Left renal pelvis (tissue), 4 donors: ENCODE measurements around the gene AP2S1. TPM values are rescaled to one million over a fixed set of nuclear protein-coding genes. Genes with fewer than 3 reads are reported as not detected.
"Not testable (repeated sequence)": the region's sequence is repeated elsewhere in the genome, so short reads cannot be mapped to it uniquely, and the experiment has no call there.

ENCODE experiments used
- DNase-seq, 4 donors: peaks; one replicate each; pipeline ENCODE4 v3.0.0-alpha.2; 2013; ENCODE audit warnings: low read depth in 4 of 4, low spot score in 3 of 4
- polyA plus RNA-seq, 4 donors: library from polyadenylated mRNA; unstranded; fragments of 120-200 nt; gene quantifications; one replicate each; pipeline ENCODE4 v1.2.1, GENCODE V29; 2013; ENCODE audit not compliant: insufficient read length in 4 of 4

The AP2S1 gene
- polyA plus RNA-seq, 4 donors, result 93.2 to 109 (median 101) TPM

- no peak for DNase-seq
These were observed 17.6 kb upstream of the AP2S1 start for GRCh38 chr19:46868025-46868802.

- no peak for DNase-seq
These were observed 16.5 kb upstream of the AP2S1 start for GRCh38 chr19:46867170-46867569.

GRCh38 chr19:46866407-46867136 is 15.9 kb upstream of the AP2S1 start:
- no peak for DNase-seq

DNA sequence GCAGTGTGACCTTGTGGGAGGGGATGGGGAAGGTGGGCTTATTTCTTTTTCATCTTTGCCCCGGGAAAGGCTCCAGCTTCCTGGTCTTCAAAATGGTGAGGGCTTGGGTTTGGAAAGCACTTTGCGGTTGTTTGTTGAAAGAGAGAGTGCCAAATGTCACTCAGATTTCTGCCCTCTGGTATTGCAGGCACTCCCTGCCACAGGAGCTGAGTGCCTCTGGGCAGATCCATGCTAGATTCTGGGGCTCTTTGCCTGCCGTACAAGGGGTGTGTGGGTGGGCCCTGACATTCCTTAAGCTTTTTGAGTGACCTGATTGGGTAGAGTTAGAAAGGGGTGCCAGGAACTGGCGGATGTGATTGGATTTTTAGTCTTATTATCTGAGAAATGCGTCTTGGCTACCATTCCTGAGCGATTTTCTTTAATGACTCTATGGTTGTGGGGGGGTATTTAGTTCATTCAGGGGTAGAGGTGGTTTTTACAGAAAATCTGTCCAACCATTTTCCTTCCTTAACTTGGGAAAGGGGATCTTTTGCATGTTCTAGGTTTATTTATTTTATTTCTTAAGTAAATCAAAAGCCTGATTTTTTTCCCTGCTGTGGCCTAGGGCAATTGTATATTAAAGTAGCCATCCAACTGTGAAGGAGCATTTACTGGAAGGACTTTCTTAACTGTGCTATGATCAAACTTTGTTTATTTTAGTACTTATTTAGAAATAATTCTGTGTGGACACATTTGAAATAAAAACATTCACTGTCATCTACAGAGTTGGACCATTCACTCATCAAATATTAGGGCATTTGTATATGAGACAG is 13.4 kb upstream of the AP2S1 start:
- no peak for DNase-seq

DNA sequence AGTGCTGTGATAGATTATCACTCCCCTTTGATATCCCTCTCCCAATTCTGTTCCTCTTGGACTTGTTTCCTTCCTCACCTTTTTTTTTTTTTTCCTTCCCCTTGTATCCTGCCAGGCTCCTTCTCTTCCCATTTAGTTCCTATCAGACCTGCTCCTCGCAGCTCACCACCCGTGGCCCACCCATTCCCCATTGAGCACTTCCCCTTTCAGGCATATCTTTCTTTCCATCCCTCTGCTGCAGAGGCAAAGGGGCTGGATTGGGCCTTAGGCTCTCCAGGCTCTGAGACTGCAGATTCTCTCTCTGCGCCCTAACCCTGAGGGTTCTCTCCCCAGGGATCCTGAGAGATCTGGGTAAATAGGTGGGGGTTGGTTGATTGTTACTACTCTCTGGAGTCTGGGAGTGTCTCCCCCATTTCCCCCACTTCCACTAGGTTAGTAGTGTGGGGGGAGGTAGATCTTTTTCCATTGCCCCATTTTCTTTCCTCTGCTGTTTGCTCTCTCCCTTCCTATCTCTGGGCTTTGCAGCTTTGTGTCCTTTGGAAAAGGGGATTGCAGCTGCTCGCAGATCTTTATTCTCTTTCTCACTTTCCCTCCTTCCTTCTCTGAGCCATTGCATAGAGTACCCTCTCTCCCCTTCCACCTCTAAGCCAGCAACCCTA is 12.5 kb upstream of the AP2S1 start:
- no peak for DNase-seq

GRCh38 chr19:46862503-46862834 is 11.8 kb upstream of the AP2S1 start:
- no peak for DNase-seq

DNA sequence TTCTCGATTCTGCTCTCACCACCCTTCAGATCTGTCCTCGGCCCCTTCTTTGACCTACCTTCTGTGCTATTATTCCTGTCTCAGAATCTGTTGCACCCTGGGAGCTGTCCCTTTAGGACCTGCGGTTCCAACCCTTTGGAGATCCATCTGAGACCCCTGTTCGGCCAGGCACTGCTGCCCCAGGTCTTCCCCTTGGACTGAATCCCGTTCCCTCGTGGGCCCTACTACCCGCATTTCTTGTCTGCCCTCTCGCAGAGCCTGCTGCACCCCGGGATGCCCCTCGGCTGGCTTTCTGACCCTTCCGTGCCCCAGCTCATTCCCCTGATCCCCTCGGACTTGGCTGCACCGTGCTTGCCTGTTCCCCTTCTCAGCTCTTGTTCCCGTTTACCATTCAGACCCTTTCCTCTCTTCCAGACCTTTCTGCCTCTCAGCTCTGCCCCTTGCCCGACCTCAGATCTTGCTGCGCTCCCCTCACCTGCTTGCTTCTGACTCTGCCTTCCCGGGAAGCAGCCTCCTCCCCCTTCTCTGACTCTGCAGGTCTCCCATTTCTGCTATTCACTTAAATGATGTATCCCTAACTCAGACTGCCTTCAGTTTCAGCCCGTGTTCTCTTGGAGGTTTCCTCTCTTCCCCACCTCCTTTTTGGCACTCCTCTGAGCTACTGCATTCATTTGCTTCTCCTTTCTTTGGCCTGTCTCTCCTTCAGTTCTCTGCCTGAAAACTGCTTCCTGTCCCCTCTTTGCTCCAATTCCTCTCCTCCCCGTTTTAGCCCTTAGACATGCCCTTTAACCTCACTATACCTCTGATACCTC is 11.3 kb upstream of the AP2S1 start:
- DNase-seq, result no peak

GRCh38 chr19:46860846-46861690 is 10.4 kb upstream of the AP2S1 start, which contains the start of gene ARHGAP35:
ARHGAP35 (plus strand) TSS chr19:46860997; CDS start chr19:46918676, 57,679 bp downstream.
- DNase-seq, result peak in 1 of 4 donors; percentile 88

GRCh38 chr19:46860125-46860845 is 9.6 kb upstream of the AP2S1 start:
- peak; percentile 90 to 93 (median 92) for DNase-seq

DNA sequence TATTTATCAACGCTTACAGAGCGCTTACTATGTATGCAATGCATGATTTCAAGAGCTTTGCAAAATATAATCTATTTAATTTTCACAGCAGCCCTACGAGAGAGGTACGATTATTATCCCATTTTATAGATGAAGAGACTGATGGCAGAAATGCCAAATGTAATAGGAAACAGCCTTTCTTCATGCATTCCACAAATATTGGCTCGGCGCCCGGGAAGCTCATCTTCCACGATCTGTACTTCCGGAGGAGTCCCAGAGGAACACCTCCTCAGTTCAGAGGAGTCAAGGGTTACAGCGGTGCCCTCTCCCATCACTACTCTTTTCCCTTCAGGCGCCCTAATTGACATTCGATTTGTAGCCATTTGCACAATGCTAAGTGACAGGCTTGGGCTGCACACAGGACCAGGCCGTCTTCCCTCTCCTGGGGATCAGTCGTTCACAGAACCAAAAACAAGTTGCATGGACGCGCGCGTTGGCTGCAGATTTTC is 9.0 kb upstream of the AP2S1 start:
- DNase-seq, result no peak

GRCh38 chr19:46856062-46857022 is 5.7 kb upstream of the AP2S1 start:
- DNase-seq, result peak in 3 of 4 donors; percentile 70 to 87 (median 87)

- not testable (repeated sequence) for DNase-seq
These were observed 4.1 kb upstream of the AP2S1 start for GRCh38 chr19:46854698-46855097.

DNA sequence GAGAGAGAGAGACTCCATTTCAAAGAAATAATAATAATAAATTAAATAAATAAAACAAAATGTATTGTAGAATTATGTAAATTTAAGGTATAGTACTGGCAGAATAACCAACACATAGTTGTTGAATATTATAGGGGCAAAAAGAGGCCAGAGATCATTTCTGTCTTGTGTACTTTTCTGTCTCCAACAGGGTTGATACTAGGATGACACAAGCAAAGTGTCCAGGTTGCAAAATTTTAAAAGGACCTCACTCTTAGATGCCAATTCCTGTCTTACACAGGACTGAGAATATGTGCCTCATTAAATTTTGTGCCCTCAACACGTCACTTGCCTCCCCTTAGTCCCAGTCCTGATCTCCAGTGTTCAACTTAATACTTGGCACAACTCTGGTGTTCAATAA is 2.2 kb upstream of the AP2S1 start:
- DNase-seq, result no peak

- no peak for DNase-seq
These were observed 1.0 kb downstream of the AP2S1 start for GRCh38 chr19:46849610-46850009.

DNA sequence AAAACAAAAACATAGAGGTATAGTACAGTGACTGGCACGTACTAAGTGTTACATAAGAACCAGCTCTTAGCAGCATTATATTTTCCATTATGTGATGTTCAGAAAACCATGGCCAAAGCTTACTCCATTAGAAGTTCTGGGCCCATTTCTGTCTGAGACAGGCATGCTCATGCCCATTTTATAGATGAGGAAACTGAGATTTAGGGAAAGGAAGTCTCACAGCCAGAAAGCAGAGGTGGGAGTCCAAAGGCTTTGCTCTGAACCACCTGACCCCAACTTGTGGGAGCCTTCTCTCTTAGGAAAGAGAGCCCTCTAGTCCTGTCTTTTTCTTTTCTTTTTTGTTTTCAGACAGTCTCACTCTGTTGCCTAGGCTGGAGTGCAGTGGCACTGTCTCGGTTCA is 2.3 kb downstream of the AP2S1 start:
- DNase-seq, result no peak

DNA sequence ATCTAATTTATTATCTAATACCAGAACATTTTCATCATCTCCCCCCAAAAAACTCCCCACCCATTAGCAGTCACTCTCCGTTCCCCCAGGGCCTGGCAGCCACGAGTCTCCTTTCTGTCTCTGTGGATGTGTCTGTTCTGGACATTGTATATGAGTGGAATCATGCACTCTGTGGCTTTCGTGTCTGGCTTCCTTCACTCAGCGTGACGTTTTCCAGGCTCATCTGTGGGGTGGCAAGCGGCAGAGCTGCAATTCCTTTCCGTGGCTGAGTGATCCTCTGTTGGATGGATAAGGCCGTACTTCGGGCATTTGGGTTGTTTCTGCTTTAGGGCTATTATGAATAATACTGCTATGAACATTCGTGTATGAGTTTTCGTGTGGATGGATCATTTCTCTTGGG is 3.1 kb downstream of the AP2S1 start:
- no peak for DNase-seq

DNA sequence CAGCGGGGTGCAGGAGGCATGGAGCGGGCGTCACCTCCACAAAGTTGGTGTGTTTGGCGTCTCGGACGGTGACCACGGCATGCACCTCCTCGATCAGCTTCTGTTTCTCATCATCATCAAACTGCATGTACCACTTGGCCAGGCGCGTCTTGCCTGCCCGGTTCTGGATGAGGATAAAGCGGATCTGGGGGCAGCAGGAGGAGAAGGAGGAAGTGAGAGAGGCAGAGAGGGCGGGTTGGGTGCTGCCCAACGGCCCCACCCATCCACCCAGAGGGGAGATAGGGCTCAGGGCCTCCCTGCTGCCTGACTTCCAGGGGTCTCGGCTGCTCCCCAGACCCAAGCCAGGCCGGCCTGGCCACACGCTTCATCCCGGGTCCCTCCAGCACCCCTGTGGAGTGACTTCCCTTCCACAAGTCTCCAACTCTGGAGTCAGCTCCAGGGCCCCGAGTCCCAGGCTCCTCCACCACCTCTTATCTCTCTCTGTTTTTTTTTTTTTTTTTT is 4.6 kb downstream of the AP2S1 start:
- DNase-seq, result no peak
